HG02870 (cell line): ENCODE data around the gene CCNY.
"Not testable (repeated sequence)": the region's sequence is repeated elsewhere in the genome, so short reads cannot be mapped to it uniquely, and the experiment has no call there.

Source experiments
- ATAC-seq: cut with Tn5 transposase; IDR thresholded peaks from one replicate; pipeline ENCODE4 v1.9.1; 2021; ENCODE audit warnings: mild to moderate bottlenecking, moderate library complexity; ENCODE audit not compliant: unreplicated experiment

The CCNY gene

GRCh38 chr10:35400595-35401268 lies 64.4 kb downstream of the CCNY start:
- no peak for ATAC-seq

- ATAC-seq: not testable (repeated sequence)
Measured at GRCh38 chr10:35403491-35403890, 67.2 kb downstream of the CCNY start.

- ATAC-seq: not testable (repeated sequence)
Measured at GRCh38 chr10:35404077-35404476, 67.8 kb downstream of the CCNY start.

- not testable (repeated sequence) for ATAC-seq
Measured at GRCh38 chr10:35406003-35406630, 69.8 kb downstream of the CCNY start.

GRCh38 chr10:35407696-35408095 lies 71.4 kb downstream of the CCNY start:
- ATAC-seq: not testable (repeated sequence)

GRCh38 chr10:35409094-35409582 lies 72.8 kb downstream of the CCNY start:
- ATAC-seq: no peak

GRCh38 chr10:35409808-35410207 lies 73.5 kb downstream of the CCNY start:
- ATAC-seq: no peak

- ATAC-seq: no peak
Measured at GRCh38 chr10:35412003-35412723, 75.9 kb downstream of the CCNY start.

- no peak for ATAC-seq
Measured at GRCh38 chr10:35412900-35413491, 76.7 kb downstream of the CCNY start.

GRCh38 chr10:35413985-35414861 lies 77.9 kb downstream of the CCNY start:
- ATAC-seq: no peak

- ATAC-seq: no peak
Measured at GRCh38 chr10:35415505-35415904, 79.2 kb downstream of the CCNY start.

- no peak for ATAC-seq
Measured at GRCh38 chr10:35416619-35417312, 80.5 kb downstream of the CCNY start.

GRCh38 chr10:35417313-35417625 lies 81.0 kb downstream of the CCNY start:
- ATAC-seq: no peak

GRCh38 chr10:35417795-35418194 lies 81.5 kb downstream of the CCNY start:
- ATAC-seq: no peak

GRCh38 chr10:35418580-35418979 lies 82.3 kb downstream of the CCNY start:
- not testable (repeated sequence) for ATAC-seq

- ATAC-seq: no peak
Measured at GRCh38 chr10:35420044-35420443, 83.7 kb downstream of the CCNY start.

GRCh38 chr10:35420827-35421552 lies 84.7 kb downstream of the CCNY start:
- ATAC-seq: no peak

- no peak for ATAC-seq
Measured at GRCh38 chr10:35421553-35422178, 85.4 kb downstream of the CCNY start.

GRCh38 chr10:35422228-35422627 lies 85.9 kb downstream of the CCNY start:
- no peak for ATAC-seq
